BE2C (cell line): ENCODE data around the gene TRPV6.

Experiments
- DNase-seq: peaks from one replicate; pipeline ENCODE4 v3.0.0-alpha.2; 2020
- H3K27me3 ChIP-seq: fragments of 250-450 bp; sonication (Bioruptor Pico); 2 replicates; pipeline ENCODE4 v1.5.1; 2020; ENCODE audit warnings: mild to moderate bottlenecking
- H3K36me3 ChIP-seq: fragments of 250-450 bp; sonication (Bioruptor Pico); 2 replicates; pipeline ENCODE4 v1.5.1; 2020; ENCODE audit warnings: mild to moderate bottlenecking
- H3K4me1 ChIP-seq: fragments of 250-450 bp; sonication (Bioruptor Pico); 2 replicates; pipeline ENCODE4 v1.5.1; 2020
- H3K4me3 ChIP-seq: 2 replicates; pipeline ENCODE4 v1.5.1; 2011; ENCODE audit warnings: low read depth, low read length
- H3K9me3 ChIP-seq: fragments of 250-450 bp; sonication (Bioruptor Pico); 2 replicates; pipeline ENCODE4 v1.5.1; 2020
- TF ChIP-seq, protein P1 (sequence below): IDR thresholded peaks from 2 replicates; pipeline ENCODE4 v1.5.1; 2012; ENCODE audit warnings: mild to moderate bottlenecking, low read depth, low read length

TRPV6 gene

DNA sequence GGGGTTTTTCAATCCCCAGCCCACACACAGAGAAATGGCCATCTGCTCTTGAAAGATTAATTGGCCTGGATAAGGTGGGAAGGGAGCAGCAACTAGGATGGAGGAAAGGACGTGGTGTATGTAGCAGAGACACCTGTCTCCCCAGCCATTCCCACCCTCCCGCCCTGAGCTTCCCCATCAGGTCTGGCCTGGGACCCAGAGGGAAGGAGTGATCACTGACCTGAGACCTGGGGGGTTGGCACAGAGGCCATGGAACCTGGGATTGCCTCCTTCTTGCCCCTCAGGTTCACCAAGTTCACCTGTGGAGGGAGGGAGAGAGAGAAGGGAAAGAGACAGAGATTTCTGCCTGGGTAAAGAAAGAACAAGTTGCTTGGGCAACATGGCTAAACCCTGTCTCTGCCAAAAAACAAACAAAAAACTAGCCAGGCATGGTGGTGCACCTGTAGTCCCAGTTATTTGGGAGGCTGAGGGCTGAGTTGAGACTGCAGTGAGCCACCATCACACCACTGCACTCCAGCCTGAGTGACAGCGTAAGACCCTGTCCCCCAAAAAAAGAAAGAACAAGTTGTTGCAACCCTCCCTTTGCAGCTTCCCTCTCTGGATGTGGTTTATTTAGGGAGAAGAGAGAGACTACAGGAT lies 11.3 kb upstream of the TRPV6 start:
- DNase-seq = no peak
- Histone ChIP-seq H3K27me3 (no peaks in the 10 kb centered on the region), H3K9me3 (no peaks in the 10 kb centered on the region), H3K4me3 (no peak overlapping the region), H3K36me3 (no peaks in the 10 kb centered on the region), H3K4me1 (no peaks in the 10 kb centered on the region)
- TF ChIP-seq, protein P1, sequence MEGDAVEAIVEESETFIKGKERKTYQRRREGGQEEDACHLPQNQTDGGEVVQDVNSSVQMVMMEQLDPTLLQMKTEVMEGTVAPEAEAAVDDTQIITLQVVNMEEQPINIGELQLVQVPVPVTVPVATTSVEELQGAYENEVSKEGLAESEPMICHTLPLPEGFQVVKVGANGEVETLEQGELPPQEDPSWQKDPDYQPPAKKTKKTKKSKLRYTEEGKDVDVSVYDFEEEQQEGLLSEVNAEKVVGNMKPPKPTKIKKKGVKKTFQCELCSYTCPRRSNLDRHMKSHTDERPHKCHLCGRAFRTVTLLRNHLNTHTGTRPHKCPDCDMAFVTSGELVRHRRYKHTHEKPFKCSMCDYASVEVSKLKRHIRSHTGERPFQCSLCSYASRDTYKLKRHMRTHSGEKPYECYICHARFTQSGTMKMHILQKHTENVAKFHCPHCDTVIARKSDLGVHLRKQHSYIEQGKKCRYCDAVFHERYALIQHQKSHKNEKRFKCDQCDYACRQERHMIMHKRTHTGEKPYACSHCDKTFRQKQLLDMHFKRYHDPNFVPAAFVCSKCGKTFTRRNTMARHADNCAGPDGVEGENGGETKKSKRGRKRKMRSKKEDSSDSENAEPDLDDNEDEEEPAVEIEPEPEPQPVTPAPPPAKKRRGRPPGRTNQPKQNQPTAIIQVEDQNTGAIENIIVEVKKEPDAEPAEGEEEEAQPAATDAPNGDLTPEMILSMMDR = no peak

- TF ChIP-seq, protein P1 = no peak
- H3K9me3 ChIP-seq = no peaks in the 10 kb centered on the region
- H3K4me1 ChIP-seq = no peaks in the 10 kb centered on the region
- H3K4me3 ChIP-seq = no peak overlapping the region
- no peaks in the 10 kb centered on the region for H3K36me3 ChIP-seq
- no peaks in the 10 kb centered on the region for H3K27me3 ChIP-seq
- DNase-seq = no peak
Observed at GRCh38 chr7:142896151-142896550, 10.6 kb upstream of the TRPV6 start.

- H3K36me3 ChIP-seq = no peaks in the 10 kb centered on the region
- no peaks in the 10 kb centered on the region for H3K9me3 ChIP-seq
- H3K27me3 ChIP-seq = no peaks in the 10 kb centered on the region
- H3K4me3 ChIP-seq = no peak overlapping the region
- no peaks in the 10 kb centered on the region for H3K4me1 ChIP-seq
- TF ChIP-seq, protein P1 = no peak
- DNase-seq = no peak
Observed at GRCh38 chr7:142894985-142895593, 9.5 kb upstream of the TRPV6 start.

DNA sequence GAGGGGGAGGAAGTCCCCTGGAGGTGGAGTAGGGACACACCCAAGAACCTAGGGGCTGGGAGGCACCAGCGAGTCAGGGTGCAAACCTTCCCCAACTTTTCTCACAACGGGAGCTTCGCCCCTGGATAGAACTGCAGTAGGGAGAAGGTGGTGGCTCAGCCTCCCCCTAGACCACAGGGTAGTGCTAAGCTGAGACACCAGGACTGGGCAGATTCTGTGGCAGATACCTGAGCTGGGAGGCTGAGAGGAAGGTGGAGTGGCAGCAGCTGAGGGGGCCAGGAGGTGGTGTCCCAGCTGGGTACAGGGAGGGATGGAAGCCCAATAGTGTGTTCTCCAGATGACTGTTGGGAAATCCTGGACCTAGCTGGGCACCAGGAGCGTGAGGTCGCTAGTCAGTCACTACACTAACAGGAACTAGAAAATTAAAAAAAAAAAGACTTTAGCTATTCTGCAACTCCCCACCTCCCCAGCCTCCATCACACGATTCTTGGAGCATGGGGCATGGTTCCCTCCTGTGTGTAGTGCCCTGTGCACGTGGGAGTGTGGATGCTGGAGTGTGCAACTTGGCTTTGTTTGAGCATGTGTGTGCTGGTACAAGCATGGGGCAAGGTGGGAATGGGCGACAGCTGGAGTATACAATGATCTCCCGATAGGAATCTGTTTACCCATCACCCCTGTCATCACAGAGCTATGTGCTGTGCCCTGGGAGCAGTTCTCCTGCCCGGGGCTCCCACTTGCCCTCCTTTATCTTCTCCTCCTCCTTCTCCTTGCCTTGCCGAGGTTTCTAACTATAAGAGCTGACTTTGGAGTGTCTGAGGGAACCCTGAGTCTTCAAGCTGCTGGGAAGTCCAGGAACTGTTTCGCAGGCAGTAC lies 8.8 kb upstream of the TRPV6 start:
- TF ChIP-seq, protein P1 = no peak
- H3K36me3 ChIP-seq = no peaks in the 10 kb centered on the region

DNA sequence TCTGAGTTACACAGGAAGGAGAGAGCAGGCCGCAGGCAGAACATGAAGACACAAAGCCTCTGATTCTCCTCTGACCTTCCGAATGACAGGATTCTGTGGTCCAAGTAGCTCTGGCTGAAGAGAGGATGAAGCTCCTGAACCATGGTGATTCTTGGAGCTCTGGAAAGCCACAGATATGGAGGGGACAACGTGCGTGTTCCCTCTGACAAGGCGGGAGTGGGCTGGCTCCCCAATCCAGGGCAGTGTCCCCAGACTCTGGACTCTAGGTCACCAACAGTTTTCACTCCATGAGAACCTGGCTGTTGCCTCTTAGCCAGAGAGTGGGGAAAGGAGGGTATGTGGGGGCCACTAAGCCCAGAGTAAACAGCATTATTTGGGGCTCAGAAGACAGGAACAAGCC lies 7.4 kb upstream of the TRPV6 start:
- DNase-seq = no peak
- H3K9me3 ChIP-seq = no peaks in the 10 kb centered on the region
- TF ChIP-seq, protein P1 = no peak
- H3K27me3 ChIP-seq = no peaks in the 10 kb centered on the region
- no peak overlapping the region for H3K4me3 ChIP-seq
- H3K4me1 ChIP-seq = no peaks in the 10 kb centered on the region
- no peaks in the 10 kb centered on the region for H3K36me3 ChIP-seq

More for the DNA sequence above, 8.8 kb upstream of the TRPV6 start:
- no peaks in the 10 kb centered on the region for H3K4me1 ChIP-seq
- H3K9me3 ChIP-seq = no peaks in the 10 kb centered on the region
- no peak overlapping the region for H3K4me3 ChIP-seq
- no peak for DNase-seq
- no peaks in the 10 kb centered on the region for H3K27me3 ChIP-seq
